ENCODE data around the gene RIPK3.
"Not testable (repeated sequence)": the region's sequence is repeated elsewhere in the genome, so short reads cannot be mapped to it uniquely, and the experiment has no call there.

RIPK3 gene

GRCh38 chr14:24339284-24340151 lies at the start of gene RIPK3:
Gene RIPK3, minus strand, starts transcription at chr14:24339991. Its CDS starts 165 bp downstream, at chr14:24339826.
- DNase-seq (ENCODE audit: low spot score), result peak; percentile 53

DNA sequence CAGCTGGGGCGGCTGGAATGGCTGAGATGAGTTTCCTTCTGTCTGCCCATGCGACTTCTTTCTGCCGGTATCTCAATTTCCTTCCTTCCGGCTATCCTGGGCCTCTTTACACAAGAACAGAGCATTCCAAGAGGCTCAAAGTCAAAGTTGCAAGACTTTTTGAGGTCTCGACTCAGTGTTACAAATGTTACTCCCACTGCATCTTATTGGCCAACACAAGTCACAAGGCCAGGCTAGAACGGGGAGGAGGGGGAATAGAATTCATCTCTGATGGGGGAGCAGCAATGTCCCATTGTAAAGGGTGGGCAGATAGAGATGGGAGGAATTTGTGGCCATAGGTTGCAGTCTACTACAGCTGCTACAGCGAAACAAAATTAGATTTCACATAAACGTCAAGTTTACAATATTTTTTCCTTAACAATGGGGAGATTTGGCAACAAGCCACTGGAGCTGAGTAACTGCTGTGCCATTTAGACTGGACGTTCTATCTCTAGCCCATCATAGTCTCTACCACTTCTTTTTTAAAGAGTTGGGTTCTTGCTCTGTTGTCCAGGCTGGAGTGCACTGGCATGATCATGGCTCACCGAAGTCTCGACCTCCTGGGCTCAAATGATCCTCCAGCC lies 49.5 kb upstream of the RIPK3 start:
- no peak for DNase-seq (ENCODE audit: low spot score)

DNA sequence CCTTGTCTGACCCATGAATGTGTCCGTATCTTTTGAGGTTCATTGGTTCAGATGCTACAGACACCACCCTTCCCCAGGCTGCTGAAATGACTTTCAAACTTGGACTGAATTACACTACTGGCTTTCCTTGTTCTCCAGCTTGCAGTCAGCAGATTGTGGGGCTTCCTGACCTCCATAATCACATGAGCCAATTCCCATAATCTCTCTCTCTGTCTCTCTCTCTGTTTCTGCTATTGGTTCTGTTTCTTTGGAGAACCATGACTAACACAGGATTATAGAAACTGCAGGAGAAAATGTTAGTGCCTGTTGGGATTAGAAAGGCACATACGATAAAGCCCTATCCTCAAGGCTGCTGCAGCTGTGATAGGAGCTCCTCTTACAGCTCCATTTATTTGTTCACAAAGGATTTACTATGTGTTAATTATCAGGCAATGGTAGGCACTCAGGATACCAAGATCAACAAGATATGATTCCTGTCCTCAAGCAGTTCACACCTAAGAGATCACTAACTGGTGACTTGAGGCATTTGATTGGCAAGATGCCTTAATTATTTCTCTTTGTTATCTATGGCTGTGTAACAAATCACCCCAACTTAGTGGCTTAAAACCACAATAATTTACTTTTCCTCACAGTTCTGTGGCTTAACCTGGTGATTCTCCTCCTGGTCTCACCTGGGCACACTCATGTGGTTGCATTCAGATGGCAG lies 48.8 kb upstream of the RIPK3 start:
- no peak for DNase-seq (ENCODE audit: low spot score)

DNA sequence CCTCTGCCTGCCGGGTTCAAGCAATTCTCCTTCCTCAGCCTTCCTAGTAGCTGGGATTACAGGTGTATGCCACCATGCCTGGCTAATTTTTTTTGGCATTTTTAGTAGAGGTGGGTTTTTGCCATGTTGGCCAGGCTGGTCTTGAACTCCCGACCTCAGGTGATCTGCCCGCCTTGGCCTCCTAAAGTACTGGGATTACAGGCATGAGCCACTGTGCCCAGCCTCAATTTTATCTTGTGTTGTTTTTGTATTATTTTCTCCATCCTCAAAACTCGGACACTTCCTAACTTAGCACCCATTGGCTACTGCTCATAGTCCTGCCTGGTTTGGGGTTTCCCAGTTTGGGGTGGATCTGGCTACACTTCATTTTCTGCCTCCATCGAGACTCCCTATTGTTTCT lies 47.8 kb upstream of the RIPK3 start:
- not testable (repeated sequence) for DNase-seq (ENCODE audit: low spot score)

GRCh38 chr14:24387009-24387345 lies 47.2 kb upstream of the RIPK3 start:
- DNase-seq (ENCODE audit: low spot score), result no peak

GRCh38 chr14:24385524-24385923 lies 45.7 kb upstream of the RIPK3 start:
- DNase-seq (ENCODE audit: low spot score), result no peak

GRCh38 chr14:24384169-24384568 lies 44.4 kb upstream of the RIPK3 start:
- no peak for DNase-seq (ENCODE audit: low spot score)

DNA sequence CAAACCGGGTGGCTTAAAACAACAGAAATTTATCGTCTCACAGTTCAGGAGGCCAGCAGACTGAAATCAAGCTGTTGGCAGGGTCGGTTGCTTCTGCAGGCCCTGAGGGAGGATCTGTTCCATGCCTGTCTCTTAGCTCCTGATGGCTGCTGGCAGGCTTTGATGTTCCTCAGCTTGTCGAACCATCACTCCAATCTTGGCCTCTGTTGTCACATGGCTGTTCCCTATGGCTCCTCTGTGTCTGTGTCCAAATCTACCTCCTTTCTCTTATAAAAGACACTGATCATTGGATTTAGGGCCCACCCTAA lies 42.2 kb upstream of the RIPK3 start:
- no peak for DNase-seq (ENCODE audit: low spot score)

DNA sequence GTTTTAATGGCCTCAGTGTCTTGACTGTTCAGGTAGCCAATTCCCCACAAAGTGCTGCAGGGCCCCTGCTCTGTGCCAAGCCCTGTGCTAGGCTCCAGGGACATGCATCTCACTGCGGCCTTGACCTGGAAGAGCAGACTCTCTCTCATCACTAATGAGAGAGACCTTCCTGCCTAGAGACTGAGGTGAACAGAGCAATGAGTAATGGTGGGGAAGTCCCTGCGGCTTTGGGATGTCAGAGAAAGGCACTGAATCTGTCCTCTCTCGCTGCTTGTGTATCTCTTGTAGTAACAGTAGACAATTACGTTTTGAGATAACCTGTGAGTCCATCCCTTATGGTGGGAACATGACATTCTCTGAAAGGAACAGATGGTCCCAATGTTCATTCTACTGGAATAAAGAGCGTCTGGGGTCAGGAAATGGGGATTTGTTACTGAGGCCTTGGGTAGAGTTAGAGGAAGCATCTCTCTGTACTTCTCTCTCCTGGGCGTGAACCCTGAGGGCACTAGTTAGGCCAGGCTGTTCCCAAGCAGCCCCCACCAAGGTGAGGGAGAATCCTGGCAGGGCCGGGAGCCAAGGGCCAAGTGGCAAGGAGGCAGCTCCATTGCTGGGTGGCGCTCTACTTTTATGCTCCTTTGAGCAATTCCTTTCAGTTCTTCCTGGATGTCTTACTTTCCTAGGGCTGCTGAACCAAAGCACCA lies 41.7 kb upstream of the RIPK3 start:
- DNase-seq (ENCODE audit: low spot score), result no peak

- DNase-seq (ENCODE audit: low spot score), result no peak
Measured at GRCh38 chr14:24379907-24380730, 40.3 kb upstream of the RIPK3 start.

DNA sequence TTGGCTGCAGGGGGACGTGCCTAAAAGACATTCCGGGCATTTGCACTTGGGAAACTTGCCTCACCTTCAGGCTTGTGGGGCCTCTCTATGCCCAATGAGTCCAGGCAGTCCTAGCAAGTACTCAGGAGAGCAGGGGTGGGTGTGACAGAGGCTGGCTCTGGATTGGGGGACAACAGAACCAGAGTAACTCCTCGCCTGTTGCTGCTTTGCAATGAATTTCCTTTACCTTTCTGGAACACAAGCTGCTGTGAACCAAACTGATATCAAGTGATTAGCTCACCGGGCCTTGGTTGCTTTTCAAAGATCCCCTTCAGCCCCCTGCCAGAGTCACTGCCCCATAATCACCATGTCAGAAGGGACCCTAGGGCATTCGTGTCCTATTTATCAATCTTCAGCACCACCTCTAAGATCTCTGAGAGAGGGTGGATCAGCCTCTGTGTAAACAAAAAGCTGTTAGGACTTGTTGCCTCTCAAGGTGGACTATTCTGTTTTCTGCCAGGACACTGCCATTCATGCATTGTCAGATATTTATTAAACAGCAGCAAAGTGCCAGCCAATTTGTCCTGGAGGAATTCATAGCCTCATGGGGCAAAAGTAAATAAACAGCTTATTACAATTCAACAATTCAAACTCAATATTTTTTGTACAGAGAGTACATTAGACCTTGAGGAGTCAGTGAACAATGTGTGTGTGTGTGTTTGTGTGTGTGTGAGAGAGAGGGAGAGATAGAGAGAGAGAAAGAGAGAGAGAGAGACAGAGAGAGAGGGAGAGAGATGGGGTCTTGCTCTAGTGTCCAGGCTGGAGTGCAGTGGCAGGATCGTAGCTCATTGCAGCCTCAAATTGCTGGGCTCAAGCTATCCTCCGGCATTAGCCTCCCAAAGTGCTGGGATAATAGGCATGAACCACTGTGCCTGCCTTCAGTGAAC lies 39.5 kb upstream of the RIPK3 start:
- DNase-seq (ENCODE audit: low spot score), result no peak

DNA sequence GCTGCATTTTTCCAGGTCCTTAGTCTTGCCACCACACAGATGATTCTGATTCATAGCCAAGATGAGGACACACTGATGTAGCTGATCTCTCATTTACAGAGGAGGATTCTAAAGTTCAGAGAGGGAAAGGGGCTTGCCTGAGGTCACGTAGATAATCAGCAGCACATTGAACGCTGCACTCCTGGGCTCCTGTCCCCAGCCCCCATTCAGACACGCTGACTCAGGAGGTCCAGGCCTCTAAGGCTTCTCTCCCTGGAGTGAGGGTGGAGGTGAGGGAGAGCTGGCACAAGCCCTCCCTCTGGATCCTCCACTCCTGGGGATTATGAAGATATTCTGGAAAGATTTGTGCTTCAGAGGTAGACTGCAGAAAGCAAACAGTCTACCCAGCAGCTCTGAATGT lies 38.5 kb upstream of the RIPK3 start:
- no peak for DNase-seq (ENCODE audit: low spot score)

DNA sequence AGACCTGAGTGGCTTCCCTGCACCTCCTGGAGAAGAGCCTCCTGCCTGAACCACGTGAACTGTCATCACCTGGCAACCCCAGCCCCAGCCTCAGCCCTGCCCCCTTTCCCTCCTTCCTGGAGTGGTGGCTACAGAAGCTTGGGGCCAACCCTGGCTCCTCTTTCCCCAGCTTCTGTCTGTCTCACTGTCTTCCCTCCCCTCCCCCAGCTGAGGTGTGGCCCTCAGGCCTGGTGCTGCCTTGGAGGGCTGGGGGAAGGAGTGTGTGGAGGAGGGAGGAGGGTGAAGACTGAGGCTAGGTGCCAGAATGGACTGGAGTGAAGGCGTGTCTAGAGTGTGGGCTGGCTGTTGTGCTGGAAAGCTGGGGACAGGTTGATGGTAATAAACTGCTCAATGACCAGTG lies 37.9 kb upstream of the RIPK3 start:
- no peak for DNase-seq (ENCODE audit: low spot score)

DNA sequence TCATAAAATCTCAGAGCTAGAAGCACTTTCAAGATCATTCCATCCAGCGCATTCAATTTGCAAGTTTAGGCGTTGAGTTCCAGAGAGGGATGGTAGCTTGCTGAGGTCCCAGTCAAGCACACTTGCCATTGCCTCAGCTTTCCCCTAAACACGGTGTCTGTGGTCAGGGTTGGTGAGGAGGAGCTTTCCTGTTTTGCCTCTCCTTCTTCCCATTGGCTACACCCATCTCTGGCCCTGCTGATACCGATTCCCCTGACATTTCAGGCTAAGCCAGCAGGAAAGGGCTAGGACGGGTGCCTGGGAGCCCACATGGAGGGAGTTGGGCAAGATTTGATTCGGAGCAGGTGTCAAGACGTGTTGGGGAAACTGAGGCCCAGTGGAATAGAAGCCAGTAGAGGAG lies 37.3 kb upstream of the RIPK3 start:
- DNase-seq (ENCODE audit: low spot score), result no peak

DNA sequence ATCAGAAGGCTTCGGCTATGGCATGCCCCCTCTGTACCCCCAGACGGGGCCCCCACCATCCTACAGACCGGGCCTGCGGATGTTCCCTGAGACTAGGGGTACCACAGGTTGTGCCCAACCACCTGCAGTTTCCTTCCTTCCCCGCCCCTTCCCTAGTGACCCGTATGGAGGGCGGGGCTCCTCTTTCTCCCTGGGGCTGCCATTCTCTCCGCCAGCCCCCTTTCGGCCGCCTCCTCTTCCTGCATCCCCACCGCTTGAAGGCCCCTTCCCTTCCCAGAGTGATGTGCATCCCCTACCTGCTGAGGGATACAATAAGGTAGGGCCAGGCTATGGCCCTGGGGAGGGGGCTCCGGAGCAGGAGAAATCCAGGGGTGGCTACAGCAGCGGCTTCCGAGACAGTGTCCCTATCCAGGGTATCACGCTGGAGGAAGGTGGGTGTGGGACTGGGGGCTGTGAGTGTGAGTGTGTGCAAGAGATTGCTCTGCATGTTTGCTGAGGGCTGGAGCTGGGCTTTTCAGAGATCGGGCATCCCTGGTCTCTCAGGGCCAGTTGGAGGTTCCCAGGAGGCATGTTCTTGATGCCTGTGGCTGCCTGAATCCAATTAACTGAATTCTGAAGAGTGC lies 36.8 kb upstream of the RIPK3 start:
- no peak for DNase-seq (ENCODE audit: low spot score)

GRCh38 chr14:24372701-24373416 lies 33.1 kb upstream of the RIPK3 start:
- DNase-seq (ENCODE audit: low spot score), result no peak

DNA sequence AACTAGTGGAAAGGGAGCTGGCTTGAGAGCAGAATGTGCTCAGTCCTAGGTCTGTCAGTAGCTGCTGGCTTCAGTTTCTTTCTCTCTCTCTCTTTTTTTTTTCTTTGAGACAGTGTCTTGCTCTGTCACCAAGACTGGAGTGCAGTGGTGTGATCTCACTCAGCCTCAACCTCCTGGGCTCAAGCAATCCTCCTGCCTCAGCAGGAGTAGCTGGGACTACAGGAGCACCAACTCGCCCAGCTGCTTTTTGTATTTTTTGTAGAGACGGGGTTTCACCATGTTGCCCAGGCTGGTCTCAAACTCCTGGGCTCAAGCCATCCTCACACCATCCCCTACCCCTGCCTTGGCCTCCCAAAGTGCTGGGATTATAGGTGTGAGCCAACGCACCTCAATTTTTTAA lies 31.8 kb upstream of the RIPK3 start:
- not testable (repeated sequence) for DNase-seq (ENCODE audit: low spot score)

DNA sequence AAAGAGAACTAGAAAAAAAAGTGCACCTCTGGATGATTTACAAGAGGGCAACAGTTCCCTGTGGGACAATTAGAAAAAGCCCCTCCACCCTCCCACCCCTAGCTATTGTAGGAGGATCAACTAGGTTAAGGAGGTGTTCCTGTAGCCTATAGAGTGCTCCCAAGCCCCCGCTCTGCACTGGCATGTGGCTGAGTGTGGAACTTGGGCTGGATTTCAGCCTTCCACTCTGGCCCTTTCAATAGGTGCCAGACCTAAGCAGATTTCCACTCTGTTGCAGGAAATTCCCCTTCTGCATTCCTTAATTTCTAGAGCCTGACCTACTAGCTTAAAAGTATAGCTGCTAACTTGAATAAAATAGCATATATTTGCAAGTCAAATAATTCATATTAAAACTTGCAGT lies 31.0 kb upstream of the RIPK3 start:
- DNase-seq (ENCODE audit: low spot score), result no peak

- no peak for DNase-seq (ENCODE audit: low spot score)
Measured at GRCh38 chr14:24369907-24370687, 30.3 kb upstream of the RIPK3 start.

Data from AG20443 (cell line).